ENCODE measurements around the gene SLC38A1. TPM values are rescaled to one million over a fixed set of nuclear protein-coding genes. Genes with fewer than 3 reads are reported as not detected.

SLC38A1 gene
- total and polyA plus RNA-seq, 4 donors: 13.7 to 60.3 (median 26.4) TPM

DNA sequence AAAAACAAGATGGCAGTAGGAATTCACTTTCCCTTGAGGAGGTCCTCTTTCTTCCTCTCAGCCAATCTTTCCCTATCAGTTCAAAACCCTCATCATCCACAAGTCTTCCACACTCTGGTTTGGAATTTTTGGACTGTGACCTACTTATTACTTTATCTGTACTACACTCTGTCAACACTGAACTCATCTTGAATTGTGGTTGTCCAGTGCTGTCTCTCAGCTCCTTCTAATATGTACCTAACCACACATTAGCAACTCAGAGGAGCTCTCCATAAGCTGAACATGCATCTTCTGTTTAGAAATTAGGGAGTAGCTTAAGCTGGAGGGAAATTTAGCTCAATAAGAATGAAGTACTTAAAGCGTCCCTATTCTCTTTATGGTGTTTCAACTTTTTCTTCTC lies 34.8 kb downstream of the SLC38A1 start:
- H3K27me3 ChIP-seq (ENCODE audit: control insufficient read depth in 3 of 3, insufficient read depth in 3 of 3, low read length in 2 of 3): no peaks in the 10 kb centered on the region
- 91 to 97% methylated on average over 1 of the region's 1 CpG for WGBS, 2 donors

DNA sequence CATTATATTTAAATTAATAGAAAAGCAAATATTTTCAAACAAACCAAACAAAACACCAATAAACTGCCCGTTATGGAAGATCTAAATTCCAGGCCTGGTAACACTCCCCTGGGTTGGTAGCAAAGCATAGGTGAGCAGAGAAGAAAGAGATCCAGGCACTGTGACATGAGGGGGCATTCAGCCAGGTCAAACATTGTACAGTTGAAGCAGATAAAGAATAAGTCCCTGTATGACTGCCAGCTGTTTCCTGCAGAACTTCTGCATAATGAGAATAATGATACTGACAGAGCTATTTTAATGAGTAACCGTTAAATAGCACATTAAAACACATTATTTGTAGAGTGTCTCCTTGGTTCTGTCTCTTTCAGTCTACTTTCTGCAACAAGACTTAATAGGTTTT lies 35.4 kb downstream of the SLC38A1 start:
- peaks cover 0 to 3% (median 0%) of the 10 kb centered on the region in 5 donors for H3K4me1 ChIP-seq (ENCODE audit: control insufficient read depth in 5 of 5, insufficient read depth in 5 of 5, low read length in 5 of 5)
- no peak for ATAC-seq (ENCODE audit: insufficient read depth, low FRiP score)
- H3K36me3 ChIP-seq (ENCODE audit: control insufficient read depth in 4 of 4, insufficient read depth in 4 of 4, low read length in 4 of 4): peaks cover 0 to 2% (median under 1%) of the 10 kb centered on the region in 4 donors
- H3K4me3 ChIP-seq: no peak overlapping the region
- H3K27me3 ChIP-seq (ENCODE audit: control insufficient read depth in 3 of 3, insufficient read depth in 3 of 3, low read length in 2 of 3): no peaks in the 10 kb centered on the region
- TF ChIP-seq, protein P1, sequence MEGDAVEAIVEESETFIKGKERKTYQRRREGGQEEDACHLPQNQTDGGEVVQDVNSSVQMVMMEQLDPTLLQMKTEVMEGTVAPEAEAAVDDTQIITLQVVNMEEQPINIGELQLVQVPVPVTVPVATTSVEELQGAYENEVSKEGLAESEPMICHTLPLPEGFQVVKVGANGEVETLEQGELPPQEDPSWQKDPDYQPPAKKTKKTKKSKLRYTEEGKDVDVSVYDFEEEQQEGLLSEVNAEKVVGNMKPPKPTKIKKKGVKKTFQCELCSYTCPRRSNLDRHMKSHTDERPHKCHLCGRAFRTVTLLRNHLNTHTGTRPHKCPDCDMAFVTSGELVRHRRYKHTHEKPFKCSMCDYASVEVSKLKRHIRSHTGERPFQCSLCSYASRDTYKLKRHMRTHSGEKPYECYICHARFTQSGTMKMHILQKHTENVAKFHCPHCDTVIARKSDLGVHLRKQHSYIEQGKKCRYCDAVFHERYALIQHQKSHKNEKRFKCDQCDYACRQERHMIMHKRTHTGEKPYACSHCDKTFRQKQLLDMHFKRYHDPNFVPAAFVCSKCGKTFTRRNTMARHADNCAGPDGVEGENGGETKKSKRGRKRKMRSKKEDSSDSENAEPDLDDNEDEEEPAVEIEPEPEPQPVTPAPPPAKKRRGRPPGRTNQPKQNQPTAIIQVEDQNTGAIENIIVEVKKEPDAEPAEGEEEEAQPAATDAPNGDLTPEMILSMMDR (IDR thresholded peaks at IDR 0.05; ENCODE audit: control extremely low read depth, extremely low read depth): no peak
- peaks cover 0 to 1% (median 0%) of the 10 kb centered on the region in 4 donors for H3K9me3 ChIP-seq (ENCODE audit: control insufficient read depth in 4 of 4, insufficient read depth in 3 of 4, low read length in 3 of 4)
- H3K9ac ChIP-seq (ENCODE audit: insufficient read depth in 1 of 2, low read length in 2 of 2): no peak overlapping the region
- no peak for DNase-seq
- WGBS, 2 donors: 39 to 40% methylated on average over 2 of the region's 2 CpGs
- no peak overlapping the region for H3K27ac ChIP-seq (ENCODE audit: low read depth in 1 of 2, low read length in 1 of 2)

More for the DNA sequence above, 34.8 kb downstream of the SLC38A1 start:
- H3K4me1 ChIP-seq (ENCODE audit: control insufficient read depth in 5 of 5, insufficient read depth in 5 of 5, low read length in 5 of 5): peaks cover 0 to 3% (median 0%) of the 10 kb centered on the region in 5 donors
- DNase-seq (no peak), ATAC-seq (ENCODE audit: insufficient read depth, low FRiP score) (no peak)
- no peak overlapping the region for H3K9ac ChIP-seq (ENCODE audit: insufficient read depth in 1 of 2, low read length in 2 of 2)
- peaks cover 0 to 2% (median under 1%) of the 10 kb centered on the region in 4 donors for H3K36me3 ChIP-seq (ENCODE audit: control insufficient read depth in 4 of 4, insufficient read depth in 4 of 4, low read length in 4 of 4)
- H3K9me3 ChIP-seq (ENCODE audit: control insufficient read depth in 4 of 4, insufficient read depth in 3 of 4, low read length in 3 of 4): peaks cover 0 to 1% (median 0%) of the 10 kb centered on the region in 4 donors
- H3K27ac ChIP-seq (ENCODE audit: low read depth in 1 of 2, low read length in 1 of 2): no peak overlapping the region
- H3K4me3 ChIP-seq: no peak overlapping the region
- TF ChIP-seq, protein P1 (IDR thresholded peaks at IDR 0.05; ENCODE audit: control extremely low read depth, extremely low read depth): no peak

GRCh38 chr12:46230983-46231382 lies 37.9 kb downstream of the SLC38A1 start:
- H3K36me3 ChIP-seq (ENCODE audit: control insufficient read depth in 4 of 4, insufficient read depth in 4 of 4, low read length in 4 of 4): peaks cover 0 to 12% (median 0%) of the 10 kb centered on the region in 4 donors
- no peak overlapping the region for H3K27ac ChIP-seq (ENCODE audit: low read depth in 1 of 2, low read length in 1 of 2)
- no peak overlapping the region for H3K4me3 ChIP-seq
- TF ChIP-seq, protein P1 (IDR thresholded peaks at IDR 0.05; ENCODE audit: control extremely low read depth, extremely low read depth): no peak
- 86 to 90% methylated on average over 5 of the region's 5 CpGs for WGBS, 2 donors
- H3K9ac ChIP-seq (ENCODE audit: insufficient read depth in 1 of 2, low read length in 2 of 2): no peak overlapping the region
- no peaks in the 10 kb centered on the region for H3K27me3 ChIP-seq (ENCODE audit: control insufficient read depth in 3 of 3, insufficient read depth in 3 of 3, low read length in 2 of 3)
- DNase-seq (no peak), ATAC-seq (ENCODE audit: insufficient read depth, low FRiP score) (no peak)
- no peaks in the 10 kb centered on the region for H3K4me1 ChIP-seq (ENCODE audit: control insufficient read depth in 5 of 5, insufficient read depth in 5 of 5, low read length in 5 of 5)
- peaks cover 0 to 1% (median 0%) of the 10 kb centered on the region in 4 donors for H3K9me3 ChIP-seq (ENCODE audit: control insufficient read depth in 4 of 4, insufficient read depth in 3 of 4, low read length in 3 of 4)

GRCh38 chr12:46230306-46230705 lies 38.5 kb downstream of the SLC38A1 start:
- Histone ChIP-seq H3K27me3 (ENCODE audit: control insufficient read depth in 3 of 3, insufficient read depth in 3 of 3, low read length in 2 of 3) (no peaks in the 10 kb centered on the region), H3K9me3 (ENCODE audit: control insufficient read depth in 4 of 4, insufficient read depth in 3 of 4, low read length in 3 of 4) (peaks cover 0 to 1% (median 0%) of the 10 kb centered on the region in 4 donors), H3K36me3 (ENCODE audit: control insufficient read depth in 4 of 4, insufficient read depth in 4 of 4, low read length in 4 of 4) (peaks cover 0 to 12% (median 0%) of the 10 kb centered on the region in 4 donors), H3K9ac (ENCODE audit: insufficient read depth in 1 of 2, low read length in 2 of 2) (no peak overlapping the region), H3K4me3 (no peak overlapping the region), H3K27ac (ENCODE audit: low read depth in 1 of 2, low read length in 1 of 2) (no peak overlapping the region), H3K4me1 (ENCODE audit: control insufficient read depth in 5 of 5, insufficient read depth in 5 of 5, low read length in 5 of 5) (no peaks in the 10 kb centered on the region)
- TF ChIP-seq, protein P1 (IDR thresholded peaks at IDR 0.05; ENCODE audit: control extremely low read depth, extremely low read depth): no peak
- DNase-seq (no peak), ATAC-seq (ENCODE audit: insufficient read depth, low FRiP score) (no peak)
- 74 to 88% methylated on average over 2 of the region's 2 CpGs for WGBS, 2 donors
